HepG2 (cell line): ENCODE results near the gene STRADB. TPM values are rescaled to one million over a fixed set of nuclear protein-coding genes. Genes with fewer than 3 reads are reported as not detected.

Experiments
- ATAC-seq: fragments of 200-7000 bp; cut with Tn5 transposase; 3 replicates; pipeline ENCODE4 v1.9.1; 2020; ENCODE audit warnings: mild to moderate bottlenecking, moderate library complexity
- BruUV-seq: library from RNA; stranded (reverse); fragments of 400-500 nt; replicated peaks from 2 replicates; lab custom pipeline; 2021; lab: Mats Ljungman, UMichigan
- CTCF ChIA-PET: fragments of 300-600 bp; formaldehyde crosslinking; extraction: SDS; loops from one replicate; lab custom pipeline; 2021; ENCODE audit warnings: low total read pairs, inconsistent platforms, low intra/inter-chr PET ratio; lab: Yijun Ruan, JAX
- POLR2A ChIA-PET: fragments of 350-600 bp; sonication (Branson Sonifier 250); formaldehyde crosslinking; loops from one replicate; lab custom pipeline; 2020; ENCODE audit warnings: antibody characterized with exemption, inconsistent platforms; lab: Yijun Ruan, JAX
- DNase-seq: peaks from one replicate; pipeline ENCODE4 v3.0.0-alpha.2; 2015; ENCODE audit warnings: low spot score
- FAIRE-seq: peaks from 3 replicates; lab custom pipeline; 2011; peaks lifted over from hg19 to GRCh38; lab: Jason Lieb, UNC
- H2AFZ ChIP-seq: one replicate; pipeline ENCODE4 v1.6.1; 2011; ENCODE audit warnings: low read length, inconsistent platforms
- H3K27ac ChIP-seq: fragments of 300-600 bp; 3 replicates; pipeline ENCODE4 v1.8.0; 2011; ENCODE audit warnings: mixed run types, mild to moderate bottlenecking, mixed read lengths, low read length, inconsistent platforms; ENCODE audit not compliant: insufficient read depth; ENCODE audit errors: extremely low read length
- H3K27me3 ChIP-seq, 2 experiments: fragments of 200-600 bp in 1 of 2; 2 replicates in 1 of 2; 3 replicates in 1 of 2; pipeline versions ENCODE4 v1.6.0 to v1.8.0; 2011; ENCODE audit warnings: low read length in 2 of 2, mild to moderate bottlenecking in 2 of 2, moderate library complexity in 2 of 2, inconsistent platforms in 1 of 2; ENCODE audit not compliant: insufficient read depth in 2 of 2, control insufficient read depth in 1 of 2
- H3K36me3 ChIP-seq, 2 experiments: fragments of 200-600 bp in 1 of 2; replicated peaks in 1 of 2; 2 replicates in 1 of 2; 3 replicates in 1 of 2; pipeline versions ENCODE4 v1.5.1 to v1.8.0; 2011; ENCODE audit warnings: low read length in 2 of 2, inconsistent platforms in 1 of 2; ENCODE audit not compliant: insufficient read depth in 2 of 2, control insufficient read depth in 1 of 2
- H3K4me1 ChIP-seq: 2 replicates; pipeline ENCODE4 v1.5.1; 2012; ENCODE audit warnings: low read length, inconsistent platforms; ENCODE audit not compliant: insufficient read depth
- H3K4me2 ChIP-seq: 2 replicates; pipeline ENCODE4 v1.6.0; 2011; ENCODE audit warnings: low read depth, low read length, inconsistent platforms
- H3K4me3 ChIP-seq, 3 experiments: fragments of 200-600 bp in 1 of 3; sonication (generic), shearing (Covaris generic) in 1 of 3; replicated peaks in 1 of 3; 2 replicates each; pipeline ENCODE4 v1.5.1; 2011 to 2016; ENCODE audit warnings: low read length in 3 of 3, inconsistent platforms in 2 of 3, low read depth in 2 of 3, mild to moderate bottlenecking in 2 of 3, control low read depth in 1 of 3, mixed read lengths in 1 of 3; ENCODE audit not compliant: insufficient read depth in 1 of 3
- H3K79me2 ChIP-seq: one replicate; pipeline ENCODE4 v1.6.1; 2011; ENCODE audit warnings: low read length, inconsistent platforms; ENCODE audit not compliant: insufficient read depth
- H3K9ac ChIP-seq: 2 replicates; pipeline ENCODE4 v1.6.0; 2011; ENCODE audit warnings: mild to moderate bottlenecking, low read depth, low read length, inconsistent platforms; ENCODE audit not compliant: insufficient read depth
- H3K9me3 ChIP-seq: 2 replicates; pipeline ENCODE4 v1.5.1; 2012; ENCODE audit warnings: mild to moderate bottlenecking, low read length
- H4K20me1 ChIP-seq: 2 replicates; pipeline ENCODE4 v1.6.0; 2011; ENCODE audit warnings: inconsistent platforms, mild to moderate bottlenecking, low read length, moderate library complexity; ENCODE audit not compliant: insufficient read depth
- ARHGAP35 ChIP-seq: sonication (generic); formaldehyde crosslinking; IDR thresholded peaks from 2 replicates; pipeline ENCODE4 v1.9.0; 2022; ENCODE audit warnings: mild to moderate bottlenecking, inconsistent platforms, moderate library complexity, missing genetic modification reagents, borderline replicate concordance
- CHD2 ChIP-seq: IDR thresholded peaks from 2 replicates; pipeline ENCODE4 v1.6.1; 2011; ENCODE audit warnings: low read depth, low read length, improper control_type of control experiment
- CTCF ChIP-seq: sonication (generic); formaldehyde crosslinking; IDR thresholded peaks from 2 replicates; pipeline ENCODE4 v1.5.0; 2020; ENCODE audit warnings: mild to moderate bottlenecking, missing genetic modification reagents, moderate library complexity
- HDAC2 ChIP-seq: sonication (generic); formaldehyde crosslinking; IDR thresholded peaks from 2 replicates; pipeline ENCODE4 v1.4.0; 2020; ENCODE audit warnings: missing genetic modification reagents
- HMG20A ChIP-seq: IDR thresholded peaks from 2 replicates; pipeline ENCODE4 v1.6.1; 2016; ENCODE audit warnings: borderline replicate concordance
- HMGA1 ChIP-seq: sonication (generic); formaldehyde crosslinking; conservative IDR thresholded peaks from 2 replicates; pipeline ENCODE4 v1.4.0; 2020; ENCODE audit warnings: missing genetic modification reagents
- NAIF1 ChIP-seq: sonication (generic); formaldehyde crosslinking; IDR thresholded peaks from 2 replicates; pipeline ENCODE4 v1.5.0; 2020; ENCODE audit warnings: mild to moderate bottlenecking, missing genetic modification reagents, borderline replicate concordance
- POLR2AphosphoS2 ChIP-seq: IDR thresholded peaks from 2 replicates; pipeline ENCODE4 v1.6.1; 2011; ENCODE audit warnings: low read depth, low read length, improper control_type of control experiment
- RXRA ChIP-seq: sonication (generic); formaldehyde crosslinking; IDR thresholded peaks from 2 replicates; pipeline ENCODE4 v1.5.1; 2020; ENCODE audit warnings: missing genetic modification reagents
- TRIM24 ChIP-seq: sonication (generic); formaldehyde crosslinking; IDR thresholded peaks from 2 replicates; pipeline ENCODE4 v1.8.0; 2022; ENCODE audit warnings: mild to moderate bottlenecking, missing genetic modification reagents
- ZNF337 ChIP-seq: sonication (generic); formaldehyde crosslinking; IDR thresholded peaks from 2 replicates; pipeline ENCODE4 v1.5.1; 2020; ENCODE audit warnings: missing genetic modification reagents, low read depth, mild to moderate bottlenecking, borderline replicate concordance
- ZNF382 ChIP-seq: sonication (generic); formaldehyde crosslinking; IDR thresholded peaks from 2 replicates; pipeline ENCODE4 v1.5.0; 2020; ENCODE audit warnings: missing genetic modification reagents, mild to moderate bottlenecking, borderline replicate concordance
- WGBS: methylation state at CpG from one replicate; pipeline ENCODE4 v1.1.6; 2017; ENCODE audit warnings: low lambda C conversion rate; 5-methylcytosine and 5-hydroxymethylcytosine counted together
- in situ Hi-C: cut with HindIII; loops from 2 replicates; pipeline ENCODE4 v1.10.0; 2017; ENCODE audit warnings: low pct_unique_long_range_greater_than_20kb; ENCODE audit not compliant: extremely low pct_ligation_motif_present
- intact Hi-C: fragments of 100-400 bp; cut with micrococcal nuclease; formaldehyde crosslinking; loops from one replicate; pipeline ENCODE4 v1.10.0; 2022; ENCODE audit not compliant: unreplicated experiment
- polyA plus RNA-seq, 8 experiments: library from polyadenylated mRNA; depleted of rRNA in 3 of 8; stranded (reverse) in 7 of 8; unstranded in 1 of 8; fragments of >200 nt; fragmentation: Illumina TruSeq in 4 of 8; extraction: Trizol in 4 of 8; gene quantifications; 2 replicates each; pipeline versions ENCODE4 v1.2.1 to v1.2.3, GENCODE V29; 2011 to 2016; ENCODE audit warnings: low read depth in 4 of 8, missing spikeins in 1 of 8, mixed read lengths in 1 of 8; ENCODE audit not compliant: insufficient read depth in 1 of 8
- total RNA-seq, 5 experiments: library from RNA; depleted of rRNA; stranded (reverse); fragments of >200 nt; fragmentation: Illumina TruSeq; extraction: Trizol; gene quantifications; 2 replicates each; pipeline ENCODE4 v1.2.3, GENCODE V29; 2016; ENCODE audit warnings: low read depth in 1 of 5

The STRADB gene
- total and polyA plus RNA-seq, 2 of the 13 experiments (the other 11 are each of a cell fraction or from before 2014, with no cell fraction given): 34.1 to 66.6 TPM

- intact Hi-C loops: no loop called here
- Histone ChIP-seq H3K4me1 (no peaks in the 10 kb centered on the region), H2AFZ (no peak overlapping the region), H3K4me2 (no peak overlapping the region), H3K79me2 (no peaks in the 10 kb centered on the region), H4K20me1 (no peaks in the 10 kb centered on the region), H3K27me3 (no peaks in the 10 kb centered on the region), H3K9ac (no peak overlapping the region), H3K4me3 (no peak overlapping the region), H3K27ac (no peak overlapping the region), H3K9me3 (0 out of 2 replicates have a peak, but pooled peaks cover 1% of the 10 kb centered on the region), H3K36me3 (no peaks in the 10 kb centered on the region)
- in situ Hi-C loops: no loop called here
- TF ChIP-seq CHD2 (no peak), HMG20A (CRISPR knock-in tag) (no peak), ARHGAP35 (CRISPR knock-in tag) (no peak), TRIM24 (CRISPR knock-in tag) (no peak), CTCF (CRISPR knock-in tag) (no peak), POLR2AphosphoS2 (no peak), ZNF382 (CRISPR knock-in tag) (no peak), HMGA1 (CRISPR knock-in tag) (no peak), HDAC2 (no peak), ZNF337 (CRISPR knock-in tag) (no peak), RXRA (CRISPR knock-in tag) (no peak), NAIF1 (CRISPR knock-in tag) (no peak)
- WGBS: 9% methylated on average over 1 of the region's 1 CpG
- FAIRE-seq (no peak), DNase-seq (no peak), ATAC-seq (no peak)
- no TSS peak for BruUV-seq
- ChIA-PET POLR2A (no interaction called here), CTCF (no interaction called here)
Measured at GRCh38 chr2:201496785-201497184, 45.2 kb downstream of the STRADB start.
